Left ventricle myocardium inferior (tissue), 1 donor: ENCODE results near the gene RIPOR1. TPM values are rescaled to one million over a fixed set of nuclear protein-coding genes. Genes with fewer than 3 reads are reported as not detected.

ENCODE experiments used
- DNase-seq: peaks from one replicate; pipeline ENCODE4 v3.0.0-alpha.2; 2020
- H3K27ac ChIP-seq: fragments of 200-600 bp; replicated peaks from 2 replicates; pipeline ENCODE4 v1.8.0; 2021
- H3K27me3 ChIP-seq: fragments of 200-600 bp; 2 replicates; pipeline ENCODE4 v1.8.0; 2021; ENCODE audit warnings: low read depth
- H3K36me3 ChIP-seq: fragments of 200-600 bp; 2 replicates; pipeline ENCODE4 v1.8.0; 2021
- H3K4me1 ChIP-seq: fragments of 200-600 bp; 2 replicates; pipeline ENCODE4 v1.8.0; 2021
- H3K4me3 ChIP-seq: fragments of 200-600 bp; 2 replicates; pipeline ENCODE4 v1.8.0; 2021; ENCODE audit warnings: mild to moderate bottlenecking, moderate library complexity
- H3K9me3 ChIP-seq: fragments of 200-600 bp; replicated peaks from 2 replicates; pipeline ENCODE4 v1.8.0; 2021
- CTCF ChIP-seq: fragments of 200-600 bp; IDR thresholded peaks from 2 replicates; pipeline ENCODE4 v1.8.0; 2021; ENCODE audit warnings: antibody characterized with exemption, mild to moderate bottlenecking, borderline replicate concordance
- intact Hi-C: fragments of 100-400 bp; cut with micrococcal nuclease; formaldehyde crosslinking; loops from one replicate; pipeline ENCODE4 v1.11.0; 2022
- total RNA-seq: library from RNA; stranded (reverse); fragmentation: NEBNext Ultra II Directional; extraction: Animal tissue kit (Norgen Biotek cat#: 25700); gene quantifications from one replicate; pipeline ENCODE4 v1.2.1, GENCODE V29; 2021
- donor health status: DM: no; HTN: yes; CAD: no; lungs with severe emphysema.

Gene RIPOR1
- total RNA-seq, 1 donor from 2014 or later, result 79.7 TPM

- intact Hi-C loops, result no loop called here
Observed at GRCh38 chr16:67540756-67541155, 12.1 kb downstream of the RIPOR1 start.

GRCh38 chr16:67541391-67542263 is 13.0 kb downstream of the RIPOR1 start:
- DNase-seq, result peak; percentile 55
- Histone ChIP-seq H3K27ac (peak overlapping the region; percentile 99), H3K36me3 (peaks cover 79% of the 10 kb centered on the region)

More at GRCh38 chr16:67540756-67541155, 12.1 kb downstream of the RIPOR1 start:
- H3K27ac ChIP-seq, result peak overlapping the region; percentile 99
- H3K4me1 ChIP-seq, result peaks cover 99% of the 10 kb centered on the region
- H3K4me3 ChIP-seq, result no peak overlapping the region
- peaks cover 70% of the 10 kb centered on the region for H3K36me3 ChIP-seq
- no peaks in the 10 kb centered on the region for H3K9me3 ChIP-seq
- DNase-seq, result no peak
- TF ChIP-seq CTCF, result no peak
- H3K27me3 ChIP-seq, result no peaks in the 10 kb centered on the region

GRCh38 chr16:67542464-67542863 is 13.8 kb downstream of the RIPOR1 start:
- Histone ChIP-seq H3K27me3 (no peaks in the 10 kb centered on the region), H3K9me3 (no peaks in the 10 kb centered on the region), H3K4me1 (peaks cover 99% of the 10 kb centered on the region), H3K27ac (peak overlapping the region; percentile 99), H3K4me3 (no peak overlapping the region), H3K36me3 (peaks cover 81% of the 10 kb centered on the region)
- intact Hi-C loops, result no loop called here
- TF ChIP-seq CTCF, result no peak
- DNase-seq, result no peak

More at GRCh38 chr16:67541391-67542263, 13.0 kb downstream of the RIPOR1 start:
- TF ChIP-seq CTCF, result no peak
- Histone ChIP-seq H3K4me1 (peaks cover 99% of the 10 kb centered on the region), H3K9me3 (no peaks in the 10 kb centered on the region), H3K4me3 (no peak overlapping the region), H3K27me3 (no peaks in the 10 kb centered on the region)
- intact Hi-C loops, result no loop called here

- no peaks in the 10 kb centered on the region for H3K27me3 ChIP-seq
- no peaks in the 10 kb centered on the region for H3K9me3 ChIP-seq
- H3K36me3 ChIP-seq, result peaks cover 81% of the 10 kb centered on the region
- no peak for DNase-seq
- no peak for TF ChIP-seq CTCF
- H3K27ac ChIP-seq, result peak overlapping the region; percentile 99
- H3K4me3 ChIP-seq, result no peak overlapping the region
- peaks cover 99% of the 10 kb centered on the region for H3K4me1 ChIP-seq
- intact Hi-C loops, result no loop called here
Observed at GRCh38 chr16:67543036-67543435, 14.4 kb downstream of the RIPOR1 start.

GRCh38 chr16:67543582-67543981 is 15.0 kb downstream of the RIPOR1 start:
- Histone ChIP-seq H3K36me3 (peaks cover 81% of the 10 kb centered on the region), H3K9me3 (no peaks in the 10 kb centered on the region), H3K4me3 (no peak overlapping the region), H3K4me1 (peaks cover 94% of the 10 kb centered on the region), H3K27me3 (no peaks in the 10 kb centered on the region), H3K27ac (no peak overlapping the region)
- TF ChIP-seq CTCF, result no peak
- no peak for DNase-seq
- intact Hi-C loops, result no loop called here
